Fibroblast of skin of left quadriceps (primary cell): Measurements from ENCODE around the gene DCANP1.

Source experiments
- DNase-seq, 2 experiments: peaks; one replicate each; pipeline ENCODE4 v3.0.0-alpha.2; 2013; ENCODE audit warnings: low read depth in 2 of 2

DCANP1 gene

DNA sequence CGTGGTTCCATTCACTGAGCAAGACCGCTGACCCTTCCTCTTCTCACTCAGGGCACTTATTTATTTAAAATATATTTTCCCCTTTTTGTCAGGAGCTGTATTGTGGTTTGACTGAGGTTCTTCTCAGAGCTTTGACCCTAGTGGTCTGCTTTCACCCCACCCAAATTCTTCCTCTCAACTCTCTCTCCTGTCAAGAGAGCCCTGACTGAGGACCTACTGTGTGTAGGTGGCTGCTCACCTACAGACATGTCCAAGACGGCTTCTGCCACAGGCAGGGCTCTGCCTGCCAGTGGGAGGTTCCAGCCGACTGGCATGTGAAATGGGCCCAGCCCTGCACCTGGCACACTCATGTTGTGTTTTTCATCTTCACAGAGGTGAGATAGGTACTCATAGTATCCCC, 5.2 kb downstream of the DCANP1 start:
- no peak for DNase-seq

GRCh38 chr5:135441350-135441831, 5.8 kb downstream of the DCANP1 start:
- no peak for DNase-seq

DNA sequence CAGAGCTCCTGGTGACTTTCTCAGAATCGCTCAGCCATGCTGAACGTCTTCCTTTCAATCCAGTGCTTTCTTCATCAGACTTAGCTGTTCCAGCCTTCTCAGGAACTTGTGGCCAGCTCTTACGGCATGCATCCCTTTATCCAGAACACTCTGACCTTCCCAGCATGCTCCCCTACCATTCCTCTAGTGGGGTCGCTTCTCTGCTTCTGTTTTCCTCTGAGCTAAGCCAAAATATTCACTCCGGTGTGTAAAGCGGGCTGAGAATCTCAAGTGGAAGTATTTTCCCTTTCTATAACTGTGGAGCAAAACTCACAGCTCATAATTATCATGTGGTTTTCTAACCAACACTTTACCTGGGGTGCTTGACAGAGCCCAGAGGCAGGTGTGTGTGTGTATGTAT, 6.2 kb downstream of the DCANP1 start:
- DNase-seq = no peak

GRCh38 chr5:135439231-135440205, 7.6 kb downstream of the DCANP1 start:
- no peak for DNase-seq

DNA sequence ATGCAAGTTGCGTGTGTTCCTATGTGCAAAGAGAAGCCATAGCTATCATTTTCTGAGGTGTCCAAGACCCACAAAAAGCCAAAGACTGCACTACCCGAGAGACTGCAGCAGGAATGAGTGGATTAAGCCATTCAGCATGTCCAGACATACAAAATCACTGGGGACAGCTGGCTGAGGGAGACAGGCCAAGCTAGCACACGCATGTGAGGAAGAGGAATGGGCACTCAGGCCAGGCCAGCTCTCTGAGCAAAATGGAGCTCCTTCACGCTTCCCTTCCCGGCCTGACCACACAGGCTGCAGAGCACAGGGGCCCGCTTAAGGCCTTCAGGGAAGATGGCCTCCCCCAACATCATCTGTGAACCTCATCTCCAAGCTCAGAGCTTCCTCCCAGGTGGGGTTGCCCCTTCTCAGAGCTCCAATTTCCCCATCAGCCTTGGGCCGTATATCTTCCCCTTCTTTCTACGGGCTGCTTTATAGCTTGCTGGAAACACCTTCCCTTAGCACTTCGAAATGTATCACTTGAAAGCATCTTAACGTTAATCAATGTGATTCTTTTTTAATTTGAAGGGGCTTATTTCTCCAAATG, 8.4 kb downstream of the DCANP1 start:
- no peak for DNase-seq

DNA sequence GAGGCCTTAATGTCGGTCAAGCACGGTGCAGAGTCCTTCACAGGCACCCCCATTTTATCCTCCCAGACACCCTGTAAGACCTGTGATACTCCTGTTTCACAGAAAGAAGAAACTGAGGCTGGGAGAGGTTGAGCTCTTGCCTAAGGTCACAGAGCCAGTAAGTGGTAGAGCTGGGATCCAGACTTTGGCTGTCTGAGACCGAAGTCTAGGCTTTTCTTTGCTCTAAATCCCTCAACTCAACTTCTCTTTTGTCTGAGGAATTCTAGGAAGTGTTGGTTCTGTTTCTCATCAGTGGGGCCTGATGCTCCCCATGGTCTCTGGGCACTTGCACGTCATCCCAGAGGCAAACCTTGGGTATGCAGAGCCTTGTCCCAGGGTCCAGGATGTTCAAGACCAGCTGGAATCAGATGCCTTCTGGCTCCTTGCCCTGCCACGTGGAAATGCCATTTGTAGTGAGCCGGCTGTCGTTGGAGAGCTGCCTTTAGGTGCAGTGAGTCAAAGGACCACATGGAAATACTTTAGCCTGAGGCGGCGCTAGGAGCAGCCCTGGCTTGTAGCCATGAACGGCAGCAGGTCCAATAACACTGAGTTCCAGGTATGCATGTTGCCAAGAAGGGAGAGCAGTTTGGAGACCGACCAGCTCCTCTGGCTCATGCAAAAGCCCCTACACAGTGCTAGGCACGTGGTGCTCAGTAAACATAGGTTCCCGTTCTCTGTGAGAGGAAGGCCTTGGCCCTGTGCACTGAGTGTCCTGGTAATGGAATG, 9.2 kb downstream of the DCANP1 start:
- peak; percentile 95 to 96 for DNase-seq

DNA sequence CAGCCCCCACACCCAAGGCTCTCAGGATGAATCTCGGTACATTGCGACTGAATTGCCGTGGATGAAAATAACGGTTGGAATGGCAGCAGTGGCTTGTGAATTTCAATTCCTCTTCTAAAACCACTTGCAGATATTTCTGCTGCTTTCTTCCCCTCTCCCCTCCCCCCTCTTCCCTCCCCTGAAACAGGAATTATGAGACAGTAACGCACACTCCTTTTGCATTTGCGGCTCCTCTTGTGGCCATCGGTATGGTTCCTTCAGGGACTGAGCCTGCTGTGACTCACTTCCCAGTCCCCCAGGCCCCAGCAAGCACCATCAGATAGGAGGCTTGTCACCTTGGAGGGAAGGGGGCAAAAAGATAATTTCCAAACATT, 9.7 kb downstream of the DCANP1 start:
- DNase-seq = no peak

GRCh38 chr5:135436951-135437418, 10.2 kb downstream of the DCANP1 start:
- DNase-seq = no peak

GRCh38 chr5:135435467-135436330, 11.4 kb downstream of the DCANP1 start:
- DNase-seq = no peak

DNA sequence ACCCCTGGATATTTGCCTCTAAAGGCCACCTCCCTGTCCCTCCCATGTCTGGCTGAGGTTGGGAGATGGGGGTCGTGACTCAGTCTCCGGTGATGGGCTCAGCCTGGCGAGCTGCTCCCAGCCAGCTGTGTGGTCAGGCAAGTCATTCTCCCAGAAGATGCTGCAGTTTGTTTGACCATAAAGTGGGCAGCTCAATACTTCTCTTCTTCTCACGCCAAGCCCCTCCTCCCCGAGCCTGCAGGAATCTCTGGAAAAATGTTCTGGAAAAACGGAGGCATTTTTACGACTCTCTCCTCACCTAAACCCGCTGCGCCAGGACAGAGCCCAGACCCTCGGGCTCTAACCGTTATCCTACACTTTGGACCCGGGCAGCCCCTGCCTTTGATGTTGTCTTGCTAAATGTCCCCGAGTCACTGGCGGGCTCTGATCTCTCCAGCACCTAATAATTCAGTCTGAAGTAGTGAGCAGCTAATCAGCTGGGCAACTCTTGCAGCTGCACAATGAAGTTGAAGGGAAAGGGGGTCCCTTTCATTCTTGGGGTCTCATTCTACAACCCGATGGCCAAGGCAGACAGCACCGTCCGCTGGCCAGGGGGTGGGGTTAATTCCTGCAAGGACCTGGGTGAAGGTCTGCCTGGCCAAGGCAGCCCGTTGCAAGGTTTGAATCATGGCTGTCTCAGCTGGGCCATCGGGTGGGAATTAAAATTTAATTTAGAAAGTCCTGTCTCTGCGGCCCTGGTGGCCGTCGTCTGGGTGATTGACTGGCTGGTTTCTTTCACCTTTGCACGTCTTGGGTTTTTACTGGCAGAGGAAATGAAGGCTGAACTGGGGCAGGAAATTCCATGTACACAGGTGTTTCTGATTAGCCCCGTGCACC, 12.3 kb downstream of the DCANP1 start:
- no peak for DNase-seq

DNA sequence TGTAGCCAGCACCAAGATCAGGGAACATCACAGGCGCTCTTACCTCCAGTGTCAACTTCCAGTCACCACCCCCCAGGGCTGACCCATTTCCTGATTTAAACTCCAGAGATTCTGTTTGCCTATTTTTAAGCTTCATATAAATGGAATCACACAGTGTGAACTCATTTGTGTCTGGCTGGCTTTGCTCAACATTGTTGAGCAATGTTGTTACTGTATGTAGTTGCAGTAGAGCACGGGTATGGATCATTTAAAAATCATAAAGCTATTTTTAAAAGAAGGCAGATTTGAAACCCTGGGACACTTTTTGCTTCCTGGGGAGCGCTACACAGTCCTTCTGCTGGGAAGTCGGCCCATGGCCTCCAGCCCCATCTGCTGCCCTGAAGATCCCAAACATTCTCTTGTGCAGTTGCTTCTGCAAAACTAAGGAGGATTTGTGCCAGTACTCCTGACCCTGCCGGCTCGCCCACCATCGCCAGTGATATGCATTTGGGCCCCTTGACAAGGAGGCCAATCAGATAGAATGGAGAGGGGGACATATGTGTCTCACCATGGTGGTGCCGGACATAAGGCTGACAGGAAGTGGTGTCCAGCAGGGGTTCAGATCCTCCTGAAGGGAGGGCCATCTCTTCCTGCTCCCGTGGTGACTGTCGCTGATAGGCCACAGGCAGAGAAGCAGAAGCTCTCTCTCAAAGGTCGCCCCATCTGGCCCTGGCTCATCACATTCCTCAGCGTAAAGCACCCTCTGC, 13.3 kb downstream of the DCANP1 start:
- no peak for DNase-seq

GRCh38 chr5:135432113-135432512, 15.0 kb downstream of the DCANP1 start:
- DNase-seq = no peak

GRCh38 chr5:135430135-135430437, 17.1 kb downstream of the DCANP1 start:
- no peak for DNase-seq

DNA sequence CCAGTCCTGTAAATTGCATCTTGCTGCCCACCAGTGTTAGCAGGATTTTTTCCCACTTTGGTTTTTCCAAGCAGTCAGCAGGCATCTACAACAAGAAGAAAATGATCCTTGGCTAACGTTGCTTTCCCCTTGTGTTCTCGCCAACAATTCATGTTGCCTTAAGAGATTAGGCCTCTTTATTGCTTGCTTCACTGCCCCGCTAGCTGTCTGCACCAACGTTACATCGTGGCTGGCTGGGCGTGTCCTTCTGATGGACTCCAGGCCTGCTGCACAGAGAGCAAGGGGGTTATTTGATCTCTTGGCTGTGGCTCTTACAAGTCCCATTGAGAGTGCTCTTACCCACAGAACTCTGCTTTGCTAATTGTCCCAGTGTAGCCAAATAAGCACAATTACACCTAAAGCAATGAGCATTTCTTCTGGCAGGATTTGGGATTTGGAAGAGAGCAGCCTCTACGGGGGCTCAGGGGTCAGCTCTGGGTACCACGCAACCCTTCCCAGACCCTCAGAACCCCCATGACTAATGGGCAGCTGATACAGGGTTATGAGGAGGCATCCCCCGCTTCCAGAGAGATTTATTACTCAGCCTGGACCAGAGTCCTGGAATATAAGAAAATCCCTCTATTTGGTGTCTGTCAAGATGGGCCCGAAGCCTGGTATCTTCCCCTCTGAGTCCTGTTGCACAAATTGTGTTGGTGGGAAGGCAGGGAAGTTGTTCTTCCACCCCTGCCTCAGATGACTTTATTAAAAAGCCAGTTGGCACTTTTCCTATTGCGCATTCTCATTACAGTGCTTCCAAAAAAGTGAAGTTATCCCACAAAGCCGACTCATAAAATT, 17.6 kb downstream of the DCANP1 start:
- DNase-seq = no peak

GRCh38 chr5:135428586-135428985, 18.6 kb downstream of the DCANP1 start:
- DNase-seq = no peak

GRCh38 chr5:135426102-135427082, 20.8 kb downstream of the DCANP1 start:
- no peak for DNase-seq

DNA sequence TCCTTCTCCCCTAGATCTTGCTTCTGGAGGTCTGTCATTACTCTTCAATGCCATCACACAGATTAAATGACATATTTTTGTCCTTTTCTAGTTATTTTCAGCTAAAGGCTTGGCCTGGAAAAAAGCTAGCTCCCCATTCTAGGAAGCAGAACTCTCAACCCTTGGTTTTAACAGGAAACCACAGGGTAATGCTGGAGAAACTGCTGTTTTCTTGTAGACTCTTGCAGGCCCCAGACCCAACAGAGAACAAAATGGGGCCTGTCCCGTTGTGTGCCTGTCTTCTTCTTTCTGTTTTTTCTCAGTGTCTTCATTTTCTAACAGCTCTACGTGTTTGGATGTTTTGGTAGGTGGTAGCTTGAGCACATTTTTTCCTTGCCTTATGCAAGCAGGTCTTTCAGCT, 21.5 kb downstream of the DCANP1 start:
- no peak for DNase-seq

DNA sequence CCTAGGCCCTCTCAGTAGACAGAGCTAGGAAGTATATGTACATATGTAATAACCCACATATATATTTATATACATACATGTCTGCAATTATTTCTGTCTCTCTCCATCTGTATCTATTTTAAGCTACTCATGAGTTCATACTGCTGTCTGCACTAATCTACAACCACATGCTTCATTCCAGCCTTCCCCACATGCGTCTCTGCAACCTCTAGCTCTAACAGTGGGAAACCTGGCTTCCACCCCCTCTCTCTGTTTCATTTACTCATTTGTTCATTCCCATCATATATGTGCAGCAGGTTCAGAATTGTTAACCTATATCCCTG, 23.3 kb downstream of the DCANP1 start:
- no peak for DNase-seq
